B cell (primary cell): ENCODE measurements around the gene SLC39A3.

Source experiments
- CTCF ChIP-seq: fragments of 200-600 bp; IDR thresholded peaks from one replicate; pipeline ENCODE4 v1.8.0; 2022; ENCODE audit warnings: antibody characterized with exemption, mild to moderate bottlenecking
- EZH2 ChIP-seq: IDR thresholded peaks from 2 replicates; pipeline ENCODE4 v1.6.1; 2012; ENCODE audit warnings: borderline replicate concordance, low read depth, mild to moderate bottlenecking, moderate library complexity, low read length; ENCODE audit not compliant: insufficient read depth, poor library complexity, severe bottlenecking

DNA sequence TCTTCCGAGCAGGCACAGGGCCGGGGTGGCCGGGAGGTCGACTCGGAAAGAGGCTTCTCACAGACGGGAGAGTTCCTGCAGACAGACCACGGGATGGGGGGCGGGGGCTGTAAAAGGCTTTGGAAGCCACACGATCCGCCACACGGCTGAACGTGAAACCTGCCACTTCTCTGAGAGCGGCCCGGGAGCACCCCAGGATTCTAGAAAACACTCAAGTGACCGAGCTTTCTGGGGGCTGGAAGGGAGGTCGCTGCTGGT, 15.6 kb upstream of the SLC39A3 start:
- no peak for TF ChIP-seq CTCF
- TF ChIP-seq EZH2, result no peak
